ENCODE measurements around the gene SLC49A4.

GRCh38 chr3:122786066-122786465 lies 8.8 kb upstream of the SLC49A4 start:
- TF ChIP-seq CTCF (IDR thresholded peaks at IDR 0.05; ENCODE audit: low read length) (no peak), EZH2 (IDR thresholded peaks at IDR 0.05; ENCODE audit: borderline replicate concordance, low read length) (no peak)
